ENCODE data around the gene RPS15. TPM values are rescaled to one million over a fixed set of nuclear protein-coding genes. Genes with fewer than 3 reads are reported as not detected.

RPS15 gene
- total and polyA plus RNA-seq, 2 of the 13 experiments (the other 11 are each of a cell fraction or from before 2014, with no cell fraction given), result 695 to 1,411 TPM

- TF ChIP-seq ZNF639 (CRISPR knock-in tag; conservative IDR thresholded peaks at IDR 0.05) (no peak), ZSCAN12 (CRISPR knock-in tag; IDR thresholded peaks at IDR 0.05) (no peak), RBFOX2 (IDR thresholded peaks at IDR 0.05; ENCODE audit: low read depth, low read length) (no peak), ZNF331 (CRISPR knock-in tag; IDR thresholded peaks at IDR 0.05) (no peak), CREM (IDR thresholded peaks at IDR 0.05) (no peak), CREM (CRISPR knock-in tag; IDR thresholded peaks at IDR 0.05) (no peak), KMT2A (CRISPR knock-in tag; IDR thresholded peaks at IDR 0.05) (no peak), ZFP91 (CRISPR knock-in tag; IDR thresholded peaks at IDR 0.05; ENCODE audit: borderline replicate concordance) (no peak), SALL2 (CRISPR knock-in tag; IDR thresholded peaks at IDR 0.05) (no peak), ZNF710 (CRISPR knock-in tag; IDR thresholded peaks at IDR 0.05; ENCODE audit: borderline replicate concordance) (no peak), ZNF75D (CRISPR knock-in tag; IDR thresholded peaks at IDR 0.05; ENCODE audit: borderline replicate concordance) (no peak), ATF6 (CRISPR knock-in tag; conservative IDR thresholded peaks at IDR 0.05) (no peak), RNF219 (CRISPR knock-in tag; IDR thresholded peaks at IDR 0.05) (no peak), IKZF5 (CRISPR knock-in tag; IDR thresholded peaks at IDR 0.05) (no peak), ATF7-NPFF (CRISPR knock-in tag; IDR thresholded peaks at IDR 0.05; ENCODE audit: low read depth) (0 out of 2 replicates have a peak, but pooled peaks have one; percentile 49), ZFP82 (CRISPR knock-in tag; IDR thresholded peaks at IDR 0.05; ENCODE audit: borderline replicate concordance) (no peak), BHLHE40 (IDR thresholded peaks at IDR 0.05; ENCODE audit: low read length) (peak; percentile 11; the same call in 1 of the 2 replicates), DNMT1 (CRISPR knock-in tag; IDR thresholded peaks at IDR 0.05) (0 out of 2 replicates have a peak, but pooled peaks have one; percentile 39)
Observed at GRCh38 chr19:1457031-1457739, 19.0 kb downstream of the RPS15 start (continued).
